Measurements from ENCODE around the gene POLR2E. TPM values are rescaled to one million over a fixed set of nuclear protein-coding genes. Genes with fewer than 3 reads are reported as not detected.

The POLR2E gene
- total RNA-seq, 1 experiment from 2014 or later: 281 TPM

- no TSS peak for BruUV-seq (replicated peaks)
- Histone ChIP-seq H3K4me3 (replicated peaks in 1 of 2; ENCODE audit: low read depth in 1 of 2, low read length in 2 of 2) (no peak overlapping the region), H3K36me3 (ENCODE audit: control insufficient read depth in 1 of 2, insufficient read depth in 2 of 2, low read length in 2 of 2) (peaks cover 15 to 51% of the 10 kb centered on the region in 2 experiments; a peak in 3 of 4 replicates), H3K79me2 (ENCODE audit: insufficient read depth, low read length) (peaks cover 12% of the 10 kb centered on the region; the same call in 1 of the 2 replicates), H4K20me1 (ENCODE audit: insufficient read depth) (no peaks in the 10 kb centered on the region), H2AFZ (ENCODE audit: low read depth, low read length, poor library complexity, severe bottlenecking) (no peak overlapping the region), H3K4me1 (ENCODE audit: control insufficient read depth in 1 of 2, insufficient read depth in 2 of 2, low read length in 2 of 2) (peaks cover 0 to 17% of the 10 kb centered on the region in 2 experiments; a peak in 2 of 4 replicates), H3K27me3 (ENCODE audit: insufficient read depth, low read length) (no peaks in the 10 kb centered on the region), H3K9me2 (ENCODE audit: insufficient read depth) (no peaks in the 10 kb centered on the region), H3K9ac (ENCODE audit: low read length) (no peak overlapping the region), H3K27ac (ENCODE audit: low read depth, low read length) (peak overlapping the region; percentile 51; the same call in 1 of the 2 replicates), H3K4me2 (ENCODE audit: low read length) (no peak overlapping the region), H3K9me3 (ENCODE audit: control insufficient read depth in 1 of 2, insufficient read depth in 1 of 2, low read depth in 1 of 2, low read length in 2 of 2) (no peaks in the 10 kb centered on the region)
- ChIA-PET POLR2A (interaction anchor here (1.4 kb wide), 1 partner anchor 10 kb away, joined by 4 read pairs; no protein-coding TSS in a partner anchor), CTCF (interaction anchor here (1.5 kb wide), 1 partner anchor 11 kb away, joined by 5 read pairs; no protein-coding TSS in a partner anchor), RAD21 (ENCODE audit: low non-redundant PET in 1 of 2, low total read pairs in 2 of 2, uncharacterized antibody in 2 of 2, unreplicated experiment in 2 of 2) (interaction anchor here in 1 of 2 experiments (1.5 kb wide), 1 partner anchor 11 kb away, joined by 5 read pairs; no protein-coding TSS in a partner anchor)
- ATAC-seq (no peak), DNase-seq (ENCODE audit: low read depth, low spot score) (no peak)
- intact Hi-C loops (cut with micrococcal nuclease): no loop called here
- TF ChIP-seq SP1 (IDR thresholded peaks at IDR 0.05; ENCODE audit: low read depth) (no peak), ATF3 (IDR thresholded peaks at IDR 0.05) (no peak), POLR2AphosphoS5 (IDR thresholded peaks at IDR 0.05; ENCODE audit: low read depth, low read length) (no peak), REST (IDR thresholded peaks at IDR 0.05; ENCODE audit: low read depth) (no peak), EZH2 (IDR thresholded peaks at IDR 0.05) (no peak), MAX (IDR thresholded peaks at IDR 0.05) (no peak), TCF7L2 (IDR thresholded peaks at IDR 0.05; ENCODE audit: borderline replicate concordance, extremely low read depth, insufficient read depth, insufficient read length) (no peak)
Measured at GRCh38 chr19:1123885-1124677, 28.9 kb upstream of the POLR2E start.
